Trophoblast cell (in vitro differentiated cells and primary cell): ENCODE measurements around the gene P2RY12.

Experiments used
- DNase-seq, 2 donors: peaks; one replicate each; pipeline ENCODE4 v3.0.0-alpha.2; 2016
- H2AFZ ChIP-seq: 2 replicates; pipeline ENCODE4 v1.6.1; 2013; ENCODE audit warnings: low read length, moderate library complexity, mild to moderate bottlenecking; ENCODE audit not compliant: insufficient read depth, poor library complexity
- H2AK5ac ChIP-seq: 2 replicates; pipeline ENCODE4 v1.6.1; 2013; ENCODE audit warnings: mild to moderate bottlenecking, low read length
- H2BK120ac ChIP-seq: 2 replicates; pipeline ENCODE4 v1.6.1; 2013; ENCODE audit warnings: low read length, mild to moderate bottlenecking, moderate library complexity; ENCODE audit not compliant: insufficient read depth, poor library complexity
- H2BK12ac ChIP-seq: 2 replicates; pipeline ENCODE4 v1.6.1; 2013; ENCODE audit warnings: mild to moderate bottlenecking, low read length, moderate library complexity
- H2BK5ac ChIP-seq: 2 replicates; pipeline ENCODE4 v1.6.1; 2013; ENCODE audit warnings: low read length, low read depth, moderate library complexity, mild to moderate bottlenecking; ENCODE audit not compliant: poor library complexity
- H3K14ac ChIP-seq: 2 replicates; pipeline ENCODE4 v1.6.1; 2013; ENCODE audit warnings: mild to moderate bottlenecking, low read length
- H3K18ac ChIP-seq: 2 replicates; pipeline ENCODE4 v1.6.1; 2013; ENCODE audit warnings: mild to moderate bottlenecking, low read length
- H3K23ac ChIP-seq: 2 replicates; pipeline ENCODE4 v1.6.1; 2013; ENCODE audit warnings: low read length
- H3K27ac ChIP-seq: 2 replicates; pipeline ENCODE4 v1.5.1; 2013; ENCODE audit warnings: low read depth, mild to moderate bottlenecking, inconsistent platforms, low read length, moderate library complexity
- H3K27me3 ChIP-seq: 2 replicates; pipeline ENCODE4 v1.6.1; 2013; ENCODE audit warnings: inconsistent platforms, mild to moderate bottlenecking, low read length, moderate library complexity; ENCODE audit not compliant: insufficient read depth
- H3K36me3 ChIP-seq, 2 experiments: 1 replicate in 1 of 2; 2 replicates in 1 of 2; pipeline ENCODE4 v1.6.1; 2013; ENCODE audit warnings: low read length in 2 of 2, mild to moderate bottlenecking in 2 of 2, moderate library complexity in 1 of 2; ENCODE audit not compliant: insufficient read depth in 2 of 2, control insufficient read depth in 1 of 2
- H3K4ac ChIP-seq: 2 replicates; pipeline ENCODE4 v1.6.1; 2013; ENCODE audit warnings: low read depth, mild to moderate bottlenecking, low read length, moderate library complexity
- H3K4me1 ChIP-seq, 2 experiments: 1 replicate in 1 of 2; 2 replicates in 1 of 2; pipeline ENCODE4 v1.6.1; 2013; ENCODE audit warnings: low read length in 2 of 2, mild to moderate bottlenecking in 2 of 2, moderate library complexity in 1 of 2; ENCODE audit not compliant: insufficient read depth in 2 of 2, control insufficient read depth in 1 of 2
- H3K4me2 ChIP-seq: 2 replicates; pipeline ENCODE4 v1.6.1; 2013; ENCODE audit warnings: inconsistent platforms, mild to moderate bottlenecking, low read length, moderate library complexity
- H3K4me3 ChIP-seq: 2 replicates; pipeline ENCODE4 v1.5.1; 2013; ENCODE audit warnings: mild to moderate bottlenecking, low read depth, low read length, inconsistent platforms
- H3K79me1 ChIP-seq: one replicate; pipeline ENCODE4 v1.6.1; 2013; ENCODE audit warnings: low read length
- H3K79me2 ChIP-seq: 2 replicates; pipeline ENCODE4 v1.6.1; 2013; ENCODE audit warnings: low read length, mild to moderate bottlenecking; ENCODE audit not compliant: control insufficient read depth, insufficient read depth, poor library complexity
- H3K9ac ChIP-seq: 2 replicates; pipeline ENCODE4 v1.6.1; 2013; ENCODE audit warnings: mild to moderate bottlenecking, low read length
- H3K9me3 ChIP-seq: 2 replicates; pipeline ENCODE4 v1.6.1; 2013; ENCODE audit warnings: low read depth, mild to moderate bottlenecking, control low read depth, inconsistent platforms, low read length; ENCODE audit not compliant: insufficient read depth
- H4K12ac ChIP-seq: 2 replicates; pipeline ENCODE4 v1.6.1; 2013; ENCODE audit warnings: low read depth, mild to moderate bottlenecking, low read length, moderate library complexity
- H4K8ac ChIP-seq: 2 replicates; pipeline ENCODE4 v1.6.1; 2013; ENCODE audit warnings: low read depth, mild to moderate bottlenecking, low read length, moderate library complexity
- H4K91ac ChIP-seq: one replicate; pipeline ENCODE4 v1.6.1; 2013; ENCODE audit warnings: low read depth, mild to moderate bottlenecking, low read length, moderate library complexity
- WGBS: extraction: QIAGEN DNeasy Blood & Tissue Kit; methylation state at CpG from one replicate; pipeline ENCODE4 v1.1.7; 2013; ENCODE audit warnings: missing lambda C conversion rate; ENCODE audit not compliant: insufficient read length, insufficient coverage; ENCODE audit errors: extremely low coverage; 5-methylcytosine and 5-hydroxymethylcytosine counted together

The P2RY12 gene

DNA sequence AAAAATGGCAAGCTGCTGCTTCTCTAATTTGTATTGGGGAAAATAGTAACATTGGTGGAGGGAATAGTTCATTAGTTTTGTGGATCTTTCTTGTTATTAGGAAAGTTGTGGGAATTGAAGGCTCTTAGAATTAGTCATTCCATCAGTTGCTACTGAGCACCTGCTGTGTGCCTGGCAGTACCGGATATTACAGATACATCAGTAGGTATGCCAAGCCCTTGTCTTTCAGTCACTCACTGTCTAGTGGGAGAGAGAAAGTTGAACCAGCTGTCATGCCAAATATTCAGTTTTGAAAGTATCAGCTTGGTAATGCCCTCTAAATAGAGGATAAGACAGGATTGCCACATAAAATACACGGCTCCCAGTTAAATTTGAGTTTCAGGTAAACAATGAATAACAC lies 43.8 kb upstream of the P2RY12 start:
- no peak overlapping the region for H2BK120ac ChIP-seq

DNA sequence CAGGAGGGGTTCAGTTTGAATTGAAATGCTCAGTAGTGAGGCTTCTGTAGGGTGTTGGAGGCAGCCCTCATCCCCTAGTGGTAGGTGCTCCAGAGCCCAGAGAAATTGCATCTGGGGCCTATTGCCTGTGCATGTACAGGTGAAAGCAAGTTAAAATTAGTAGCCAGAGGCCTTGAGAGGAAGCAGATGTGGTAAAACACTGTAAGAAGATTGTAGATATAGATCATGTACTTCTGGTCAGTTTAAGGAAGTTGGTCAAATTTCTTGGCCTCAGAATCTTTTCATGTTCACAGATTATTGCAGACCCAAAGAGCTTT lies 41.7 kb upstream of the P2RY12 start:
- H3K79me2 ChIP-seq: no peaks in the 10 kb centered on the region
- no peak overlapping the region for H3K18ac ChIP-seq
- no peaks in the 10 kb centered on the region for H3K27me3 ChIP-seq
- no peak overlapping the region for H4K12ac ChIP-seq
- H2BK5ac ChIP-seq: no peak overlapping the region
- no peaks in the 10 kb centered on the region for H3K9me3 ChIP-seq
- H2AK5ac ChIP-seq: no peak overlapping the region
- H3K4me1 ChIP-seq: peaks cover 0 to 2% of the 10 kb centered on the region in 2 experiments
- H3K23ac ChIP-seq: no peak overlapping the region
- H2BK12ac ChIP-seq: no peak overlapping the region
- H3K4ac ChIP-seq: no peak overlapping the region
- no peak for DNase-seq
- no peak overlapping the region for H3K4me3 ChIP-seq
- no peak overlapping the region for H3K14ac ChIP-seq
- H3K9ac ChIP-seq: no peak overlapping the region
- H4K8ac ChIP-seq: no peak overlapping the region
- no peak overlapping the region for H2AFZ ChIP-seq
- H3K36me3 ChIP-seq: peaks cover 8 to 15% of the 10 kb centered on the region in 2 experiments
- no peak overlapping the region for H3K4me2 ChIP-seq
- no peak overlapping the region for H3K27ac ChIP-seq
- no peak overlapping the region for H4K91ac ChIP-seq
- H2BK120ac ChIP-seq: no peak overlapping the region
- H3K79me1 ChIP-seq: no peaks in the 10 kb centered on the region

More for the DNA sequence above, 43.8 kb upstream of the P2RY12 start:
- no peak for DNase-seq
- H3K4me2 ChIP-seq: no peak overlapping the region
- H2AFZ ChIP-seq: no peak overlapping the region
- H3K9ac ChIP-seq: no peak overlapping the region
- H3K23ac ChIP-seq: no peak overlapping the region
- H2BK5ac ChIP-seq: no peak overlapping the region
- H2AK5ac ChIP-seq: no peak overlapping the region
- no CpG with 5 or more reads among the region's 2 CpGs for WGBS
- no peak overlapping the region for H3K4ac ChIP-seq
- H3K27me3 ChIP-seq: no peaks in the 10 kb centered on the region
- H4K91ac ChIP-seq: no peak overlapping the region
- H3K14ac ChIP-seq: no peak overlapping the region
- peaks cover 0 to 2% of the 10 kb centered on the region in 2 experiments for H3K4me1 ChIP-seq
- H3K36me3 ChIP-seq: peaks cover 8 to 16% of the 10 kb centered on the region in 2 experiments
- no peaks in the 10 kb centered on the region for H3K79me1 ChIP-seq
- no peak overlapping the region for H3K4me3 ChIP-seq
- H2BK12ac ChIP-seq: no peak overlapping the region
- no peaks in the 10 kb centered on the region for H3K9me3 ChIP-seq
- H3K79me2 ChIP-seq: no peaks in the 10 kb centered on the region
- no peak overlapping the region for H4K12ac ChIP-seq
- no peak overlapping the region for H3K18ac ChIP-seq
- H3K27ac ChIP-seq: no peak overlapping the region
- no peak overlapping the region for H4K8ac ChIP-seq

DNA sequence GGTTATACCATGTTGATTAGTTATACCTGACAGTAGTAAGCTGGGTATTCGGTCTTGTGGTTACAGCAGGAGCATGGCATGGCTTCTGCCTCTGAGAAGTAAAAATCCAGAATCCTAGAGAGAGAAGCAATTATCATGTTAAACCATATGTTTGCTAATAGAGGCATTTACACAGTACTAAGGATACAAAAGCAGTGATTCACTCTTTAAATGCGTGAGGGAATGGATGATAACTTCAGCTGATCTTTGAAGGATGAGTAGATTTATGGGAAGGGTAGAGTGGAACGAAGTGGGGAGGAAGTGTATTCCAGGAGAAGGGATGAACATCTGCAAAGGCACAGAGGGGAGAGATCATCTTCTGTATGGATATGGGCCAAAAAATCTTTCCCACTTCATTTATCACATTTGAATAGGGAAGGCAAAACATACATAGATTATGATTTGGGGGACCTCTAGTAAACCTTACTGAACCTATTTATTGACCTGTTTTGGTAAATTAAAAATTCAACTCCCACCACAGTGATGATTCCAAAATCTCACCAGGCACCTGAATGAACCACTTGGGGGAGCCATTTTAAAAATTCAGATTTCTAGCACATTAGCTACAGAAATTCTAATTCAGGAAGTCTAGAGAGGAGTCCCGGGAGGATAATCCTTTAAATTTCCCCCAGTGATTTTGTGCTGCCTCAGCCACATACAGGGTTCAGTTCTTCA lies 41.2 kb upstream of the P2RY12 start:
- Histone ChIP-seq H2AFZ (no peak overlapping the region), H3K79me1 (no peaks in the 10 kb centered on the region), H3K4me2 (no peak overlapping the region), H3K4ac (no peak overlapping the region), H4K12ac (no peak overlapping the region), H3K27ac (no peak overlapping the region), H4K8ac (no peak overlapping the region), H2AK5ac (no peak overlapping the region), H4K91ac (no peak overlapping the region), H3K9me3 (no peaks in the 10 kb centered on the region), H3K18ac (no peak overlapping the region), H3K14ac (no peak overlapping the region), H2BK120ac (no peak overlapping the region), H2BK12ac (no peak overlapping the region), H3K36me3 (peaks cover 10 to 17% of the 10 kb centered on the region in 2 experiments), H3K4me3 (no peak overlapping the region), H3K79me2 (no peaks in the 10 kb centered on the region), H3K4me1 (peaks cover 0 to 2% of the 10 kb centered on the region in 2 experiments), H3K23ac (no peak overlapping the region), H3K9ac (no peak overlapping the region), H2BK5ac (no peak overlapping the region), H3K27me3 (no peaks in the 10 kb centered on the region)
- 100% methylated on average over 1 of the region's 4 CpGs for WGBS
- DNase-seq: no peak

DNA sequence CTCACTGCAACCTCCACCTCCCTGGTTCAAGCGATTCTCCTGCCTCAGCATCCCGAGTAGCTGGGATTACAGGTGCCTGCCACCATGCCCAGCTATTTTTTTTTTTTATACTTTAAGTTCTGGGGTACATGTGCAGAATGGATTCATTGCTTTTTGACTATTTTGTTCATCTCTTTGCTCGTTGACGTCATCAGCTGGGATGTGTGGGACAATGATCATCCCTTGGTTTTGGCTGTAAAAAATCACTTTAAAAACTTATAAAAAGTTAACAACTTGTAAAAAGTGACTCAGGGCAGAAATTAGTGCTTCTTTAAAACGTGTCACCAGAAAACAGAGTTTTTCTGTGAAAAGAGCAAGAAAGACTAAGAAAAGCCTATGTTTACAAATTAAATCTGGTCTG lies 38.5 kb upstream of the P2RY12 start:
- no peak overlapping the region for H3K27ac ChIP-seq
- H4K12ac ChIP-seq: no peak overlapping the region
- peaks cover 0 to 2% of the 10 kb centered on the region in 2 experiments for H3K4me1 ChIP-seq
- H3K23ac ChIP-seq: no peak overlapping the region
- no peak for DNase-seq
- no peaks in the 10 kb centered on the region for H3K9me3 ChIP-seq
- H3K14ac ChIP-seq: no peak overlapping the region
- no peak overlapping the region for H3K4me3 ChIP-seq
- H3K18ac ChIP-seq: no peak overlapping the region
- H2BK5ac ChIP-seq: no peak overlapping the region
- H3K79me1 ChIP-seq: no peaks in the 10 kb centered on the region
- no peak overlapping the region for H2AK5ac ChIP-seq
- H3K36me3 ChIP-seq: peaks cover 6 to 14% of the 10 kb centered on the region in 2 experiments
- no peak overlapping the region for H2BK12ac ChIP-seq
- no peaks in the 10 kb centered on the region for H3K79me2 ChIP-seq
- no peak overlapping the region for H3K9ac ChIP-seq
- no peak overlapping the region for H4K91ac ChIP-seq
- no peak overlapping the region for H4K8ac ChIP-seq
- no peak overlapping the region for H3K4ac ChIP-seq
- H2BK120ac ChIP-seq: no peak overlapping the region
- no CpG with 5 or more reads among the region's 5 CpGs for WGBS
- H2AFZ ChIP-seq: no peak overlapping the region
- no peaks in the 10 kb centered on the region for H3K27me3 ChIP-seq
- H3K4me2 ChIP-seq: no peak overlapping the region
